ENCODE data around the gene NRCAM.

GRCh38 chr7:108278281-108278680 is 178.0 kb downstream of the NRCAM start:
- TF ChIP-seq CTCF (conservative IDR thresholded peaks at IDR 0.05) (no peak), ZFX (IDR thresholded peaks at IDR 0.05) (no peak)

Measured in C4-2B (cell line).